ENCODE data around the gene LMO1. TPM values are rescaled to one million over a fixed set of nuclear protein-coding genes. Genes with fewer than 3 reads are reported as not detected.

LMO1 gene
- total and polyA plus RNA-seq, 4 donors: not detected

DNA sequence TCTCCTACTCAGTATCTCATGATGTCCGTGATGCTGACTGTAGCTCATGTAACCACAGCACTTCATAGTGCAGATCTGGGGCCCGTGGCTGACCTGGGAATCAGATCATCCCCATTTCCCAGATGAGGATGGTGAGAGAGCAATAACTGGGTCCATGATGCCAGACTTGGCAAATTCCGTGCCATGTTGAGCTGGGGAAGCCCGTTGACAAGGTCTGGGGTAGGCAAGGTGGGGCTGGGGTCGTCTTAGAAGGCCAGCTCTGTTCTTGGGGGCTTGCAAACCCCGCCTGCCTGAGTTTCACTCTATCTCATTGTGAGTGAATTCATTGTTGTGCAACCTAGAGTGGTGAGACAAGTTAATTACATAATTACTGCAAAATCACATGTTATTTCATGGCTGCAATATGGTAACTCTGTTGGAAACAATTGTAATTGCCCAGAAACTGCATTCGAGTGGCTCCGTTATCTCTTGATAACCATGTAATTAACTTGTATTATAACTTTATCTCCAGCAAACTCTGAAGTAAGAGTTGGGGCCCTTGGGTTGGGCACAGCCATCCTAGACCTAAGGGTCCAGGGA is 41.7 kb downstream of the LMO1 start:
- H3K36me3 ChIP-seq (ENCODE audit: control insufficient read depth in 4 of 4, insufficient read depth in 3 of 4, low read depth in 1 of 4, low read length in 3 of 4): no peaks in the 10 kb centered on the region
- 73% methylated on average over 8 of the region's 8 CpGs for WGBS
- H3K4me3 ChIP-seq (ENCODE audit: low read depth in 1 of 3, low read length in 3 of 3): no peak overlapping the region
- H3K9me3 ChIP-seq (ENCODE audit: control insufficient read depth in 4 of 4, low read length in 3 of 4): no peaks in the 10 kb centered on the region
- H3K27me3 ChIP-seq (ENCODE audit: control insufficient read depth in 4 of 4, insufficient read depth in 4 of 4, low read length in 3 of 4): no peaks in the 10 kb centered on the region
- H3K9ac ChIP-seq (ENCODE audit: low read depth in 1 of 2, low read length in 2 of 2): no peak overlapping the region
- DNase-seq (ENCODE audit: low spot score): no peak
- no peaks in the 10 kb centered on the region for H3K4me1 ChIP-seq (ENCODE audit: control insufficient read depth in 4 of 4, insufficient read depth in 4 of 4, low read length in 3 of 4)
- H3K27ac ChIP-seq (ENCODE audit: low read depth in 1 of 2, low read length in 2 of 2): no peak overlapping the region
- no peak for TF ChIP-seq GABPA (IDR thresholded peaks at IDR 0.05 in 1 of 2, conservative IDR thresholded peaks at IDR 0.05 in 1 of 2)
- no peak for TF ChIP-seq TAF1 (conservative IDR thresholded peaks at IDR 0.05)
- TF ChIP-seq, protein P1, sequence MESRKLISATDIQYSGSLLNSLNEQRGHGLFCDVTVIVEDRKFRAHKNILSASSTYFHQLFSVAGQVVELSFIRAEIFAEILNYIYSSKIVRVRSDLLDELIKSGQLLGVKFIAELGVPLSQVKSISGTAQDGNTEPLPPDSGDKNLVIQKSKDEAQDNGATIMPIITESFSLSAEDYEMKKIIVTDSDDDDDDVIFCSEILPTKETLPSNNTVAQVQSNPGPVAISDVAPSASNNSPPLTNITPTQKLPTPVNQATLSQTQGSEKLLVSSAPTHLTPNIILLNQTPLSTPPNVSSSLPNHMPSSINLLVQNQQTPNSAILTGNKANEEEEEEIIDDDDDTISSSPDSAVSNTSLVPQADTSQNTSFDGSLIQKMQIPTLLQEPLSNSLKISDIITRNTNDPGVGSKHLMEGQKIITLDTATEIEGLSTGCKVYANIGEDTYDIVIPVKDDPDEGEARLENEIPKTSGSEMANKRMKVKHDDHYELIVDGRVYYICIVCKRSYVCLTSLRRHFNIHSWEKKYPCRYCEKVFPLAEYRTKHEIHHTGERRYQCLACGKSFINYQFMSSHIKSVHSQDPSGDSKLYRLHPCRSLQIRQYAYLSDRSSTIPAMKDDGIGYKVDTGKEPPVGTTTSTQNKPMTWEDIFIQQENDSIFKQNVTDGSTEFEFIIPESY (IDR thresholded peaks at IDR 0.05): no peak
- TF ChIP-seq SP1 (IDR thresholded peaks at IDR 0.05): no peak
- TF ChIP-seq, protein P2, sequence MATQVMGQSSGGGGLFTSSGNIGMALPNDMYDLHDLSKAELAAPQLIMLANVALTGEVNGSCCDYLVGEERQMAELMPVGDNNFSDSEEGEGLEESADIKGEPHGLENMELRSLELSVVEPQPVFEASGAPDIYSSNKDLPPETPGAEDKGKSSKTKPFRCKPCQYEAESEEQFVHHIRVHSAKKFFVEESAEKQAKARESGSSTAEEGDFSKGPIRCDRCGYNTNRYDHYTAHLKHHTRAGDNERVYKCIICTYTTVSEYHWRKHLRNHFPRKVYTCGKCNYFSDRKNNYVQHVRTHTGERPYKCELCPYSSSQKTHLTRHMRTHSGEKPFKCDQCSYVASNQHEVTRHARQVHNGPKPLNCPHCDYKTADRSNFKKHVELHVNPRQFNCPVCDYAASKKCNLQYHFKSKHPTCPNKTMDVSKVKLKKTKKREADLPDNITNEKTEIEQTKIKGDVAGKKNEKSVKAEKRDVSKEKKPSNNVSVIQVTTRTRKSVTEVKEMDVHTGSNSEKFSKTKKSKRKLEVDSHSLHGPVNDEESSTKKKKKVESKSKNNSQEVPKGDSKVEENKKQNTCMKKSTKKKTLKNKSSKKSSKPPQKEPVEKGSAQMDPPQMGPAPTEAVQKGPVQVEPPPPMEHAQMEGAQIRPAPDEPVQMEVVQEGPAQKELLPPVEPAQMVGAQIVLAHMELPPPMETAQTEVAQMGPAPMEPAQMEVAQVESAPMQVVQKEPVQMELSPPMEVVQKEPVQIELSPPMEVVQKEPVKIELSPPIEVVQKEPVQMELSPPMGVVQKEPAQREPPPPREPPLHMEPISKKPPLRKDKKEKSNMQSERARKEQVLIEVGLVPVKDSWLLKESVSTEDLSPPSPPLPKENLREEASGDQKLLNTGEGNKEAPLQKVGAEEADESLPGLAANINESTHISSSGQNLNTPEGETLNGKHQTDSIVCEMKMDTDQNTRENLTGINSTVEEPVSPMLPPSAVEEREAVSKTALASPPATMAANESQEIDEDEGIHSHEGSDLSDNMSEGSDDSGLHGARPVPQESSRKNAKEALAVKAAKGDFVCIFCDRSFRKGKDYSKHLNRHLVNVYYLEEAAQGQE (IDR thresholded peaks at IDR 0.05): no peak
- TF ChIP-seq, protein P3, sequence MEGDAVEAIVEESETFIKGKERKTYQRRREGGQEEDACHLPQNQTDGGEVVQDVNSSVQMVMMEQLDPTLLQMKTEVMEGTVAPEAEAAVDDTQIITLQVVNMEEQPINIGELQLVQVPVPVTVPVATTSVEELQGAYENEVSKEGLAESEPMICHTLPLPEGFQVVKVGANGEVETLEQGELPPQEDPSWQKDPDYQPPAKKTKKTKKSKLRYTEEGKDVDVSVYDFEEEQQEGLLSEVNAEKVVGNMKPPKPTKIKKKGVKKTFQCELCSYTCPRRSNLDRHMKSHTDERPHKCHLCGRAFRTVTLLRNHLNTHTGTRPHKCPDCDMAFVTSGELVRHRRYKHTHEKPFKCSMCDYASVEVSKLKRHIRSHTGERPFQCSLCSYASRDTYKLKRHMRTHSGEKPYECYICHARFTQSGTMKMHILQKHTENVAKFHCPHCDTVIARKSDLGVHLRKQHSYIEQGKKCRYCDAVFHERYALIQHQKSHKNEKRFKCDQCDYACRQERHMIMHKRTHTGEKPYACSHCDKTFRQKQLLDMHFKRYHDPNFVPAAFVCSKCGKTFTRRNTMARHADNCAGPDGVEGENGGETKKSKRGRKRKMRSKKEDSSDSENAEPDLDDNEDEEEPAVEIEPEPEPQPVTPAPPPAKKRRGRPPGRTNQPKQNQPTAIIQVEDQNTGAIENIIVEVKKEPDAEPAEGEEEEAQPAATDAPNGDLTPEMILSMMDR (IDR thresholded peaks at IDR 0.05; ENCODE audit: low read depth, low read length, missing input control): no peak
- TF ChIP-seq FOXA2 (IDR thresholded peaks at IDR 0.05): no peak

DNA sequence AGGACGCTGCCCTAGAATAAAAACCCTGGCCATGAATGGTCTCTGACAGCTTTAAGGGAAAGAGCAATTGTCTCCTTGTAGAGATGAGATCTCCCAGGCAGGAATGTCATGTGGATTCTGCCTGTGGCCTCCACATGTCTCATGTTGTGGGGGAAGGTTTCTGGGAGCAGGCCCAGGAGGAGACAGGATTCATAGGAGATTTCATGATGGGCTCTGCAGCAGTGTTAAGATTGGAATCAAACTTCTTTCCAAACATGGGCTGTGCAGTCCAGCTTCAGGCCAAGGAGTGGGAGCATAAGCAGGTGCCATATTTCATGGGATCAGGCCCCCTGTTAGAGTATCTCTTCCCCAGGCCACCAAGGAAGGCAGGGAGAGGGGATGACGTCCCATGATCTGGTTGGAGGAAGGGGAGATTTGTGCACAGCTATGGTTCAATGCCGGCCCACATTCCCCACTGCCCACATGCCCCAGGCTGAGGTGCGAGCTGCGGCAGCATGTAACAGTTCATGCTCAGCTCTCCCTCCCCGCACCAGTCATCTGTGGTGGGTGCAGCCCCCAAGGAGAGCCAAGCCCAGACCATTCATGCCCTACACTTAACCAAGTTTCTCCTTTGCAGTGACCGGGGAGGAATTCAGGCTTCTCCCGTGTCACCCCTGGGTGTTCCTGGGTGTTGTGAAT is 42.5 kb downstream of the LMO1 start:
- H3K9ac ChIP-seq (ENCODE audit: low read depth in 1 of 2, low read length in 2 of 2): no peak overlapping the region
- DNase-seq (ENCODE audit: low spot score): no peak
- H3K27me3 ChIP-seq (ENCODE audit: control insufficient read depth in 4 of 4, insufficient read depth in 4 of 4, low read length in 3 of 4): no peaks in the 10 kb centered on the region
- H3K9me3 ChIP-seq (ENCODE audit: control insufficient read depth in 4 of 4, low read length in 3 of 4): no peaks in the 10 kb centered on the region
- TF ChIP-seq, protein P4, sequence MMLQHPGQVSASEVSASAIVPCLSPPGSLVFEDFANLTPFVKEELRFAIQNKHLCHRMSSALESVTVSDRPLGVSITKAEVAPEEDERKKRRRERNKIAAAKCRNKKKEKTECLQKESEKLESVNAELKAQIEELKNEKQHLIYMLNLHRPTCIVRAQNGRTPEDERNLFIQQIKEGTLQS (IDR thresholded peaks at IDR 0.05): no peak
- TF ChIP-seq FOXA1 (IDR thresholded peaks at IDR 0.05) (no peak), RAD21 (IDR thresholded peaks at IDR 0.05) (no peak), FOXA2 (IDR thresholded peaks at IDR 0.05) (no peak), YY1 (IDR thresholded peaks at IDR 0.05) (no peak), JUND (IDR thresholded peaks at IDR 0.05) (no peak), HNF4G (IDR thresholded peaks at IDR 0.05) (no peak), RXRA (IDR thresholded peaks at IDR 0.05) (no peak), GABPA (IDR thresholded peaks at IDR 0.05 in 1 of 2, conservative IDR thresholded peaks at IDR 0.05 in 1 of 2) (no peak), HNF4A (conservative IDR thresholded peaks at IDR 0.05) (no peak), EGR1 (IDR thresholded peaks at IDR 0.05; ENCODE audit: low read depth in 2 of 2) (no peak), SP1 (IDR thresholded peaks at IDR 0.05) (no peak), TAF1 (conservative IDR thresholded peaks at IDR 0.05) (no peak), NR2F2 (IDR thresholded peaks at IDR 0.05) (no peak)
- TF ChIP-seq, protein P5, sequence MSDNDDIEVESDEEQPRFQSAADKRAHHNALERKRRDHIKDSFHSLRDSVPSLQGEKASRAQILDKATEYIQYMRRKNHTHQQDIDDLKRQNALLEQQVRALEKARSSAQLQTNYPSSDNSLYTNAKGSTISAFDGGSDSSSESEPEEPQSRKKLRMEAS (IDR thresholded peaks at IDR 0.05): no peak
- TF ChIP-seq, protein P1 (IDR thresholded peaks at IDR 0.05): no peak
- TF ChIP-seq, protein P3 (IDR thresholded peaks at IDR 0.05; ENCODE audit: low read depth, low read length, missing input control): no peak
- H3K27ac ChIP-seq (ENCODE audit: low read depth in 1 of 2, low read length in 2 of 2): no peak overlapping the region
- H3K4me1 ChIP-seq (ENCODE audit: control insufficient read depth in 4 of 4, insufficient read depth in 4 of 4, low read length in 3 of 4): no peaks in the 10 kb centered on the region
- H3K36me3 ChIP-seq (ENCODE audit: control insufficient read depth in 4 of 4, insufficient read depth in 3 of 4, low read depth in 1 of 4, low read length in 3 of 4): no peaks in the 10 kb centered on the region
- H3K4me3 ChIP-seq (ENCODE audit: low read depth in 1 of 3, low read length in 3 of 3): no peak overlapping the region
- WGBS: 90% methylated on average over 8 of the region's 8 CpGs
